Measurements from ENCODE around the gene ACOXL.

The ACOXL gene

GRCh38 chr2:111041398-111042202 is 309.2 kb downstream of the ACOXL start:
- H3K9me3 ChIP-seq (ENCODE audit: control insufficient read depth, insufficient read depth, low read length), result no peaks in the 10 kb centered on the region
- no peaks in the 10 kb centered on the region for H3K79me2 ChIP-seq (ENCODE audit: control insufficient read depth, low read length)
- no peak overlapping the region for H3K27ac ChIP-seq (ENCODE audit: low read depth, low read length)
- no peaks in the 10 kb centered on the region for H3F3A ChIP-seq (ENCODE audit: control insufficient read depth, insufficient read depth)
- no peaks in the 10 kb centered on the region for H3K36me3 ChIP-seq (ENCODE audit: control insufficient read depth, low read length)
- no peak overlapping the region for H3K4me3 ChIP-seq (ENCODE audit: low read length)
- H4K20me1 ChIP-seq (ENCODE audit: control insufficient read depth, insufficient read depth, low read depth, low read length), result no peaks in the 10 kb centered on the region
- H3K27me3 ChIP-seq (ENCODE audit: control insufficient read depth, low read length), result no peaks in the 10 kb centered on the region
- peaks cover 30% of the 10 kb centered on the region for H3K4me1 ChIP-seq (ENCODE audit: control insufficient read depth, low read length)
- TF ChIP-seq CTCF (IDR thresholded peaks at IDR 0.05; ENCODE audit: low read depth, low read length, poor library complexity, severe bottlenecking), result no peak
- TF ChIP-seq EZH2phosphoT487 (IDR thresholded peaks at IDR 0.05; ENCODE audit: borderline replicate concordance, low read length), result no peak
- no peaks in the 10 kb centered on the region for H3K9me2 ChIP-seq (replicated peaks; ENCODE audit: control insufficient read depth, low read length)
- H3K4me2 ChIP-seq (ENCODE audit: low read length), result no peak overlapping the region

GRCh38 chr2:111042261-111042660 is 309.9 kb downstream of the ACOXL start:
- no peaks in the 10 kb centered on the region for H3K27me3 ChIP-seq (ENCODE audit: control insufficient read depth, low read length)
- no peaks in the 10 kb centered on the region for H3K9me3 ChIP-seq (ENCODE audit: control insufficient read depth, insufficient read depth, low read length)
- no peaks in the 10 kb centered on the region for H3K36me3 ChIP-seq (ENCODE audit: control insufficient read depth, low read length)
- H3K27ac ChIP-seq (ENCODE audit: low read depth, low read length), result no peak overlapping the region
- no peak overlapping the region for H3K4me2 ChIP-seq (ENCODE audit: low read length)
- H3K9me2 ChIP-seq (replicated peaks; ENCODE audit: control insufficient read depth, low read length), result no peaks in the 10 kb centered on the region
- H3K79me2 ChIP-seq (ENCODE audit: control insufficient read depth, low read length), result no peaks in the 10 kb centered on the region
- no peak for TF ChIP-seq EZH2phosphoT487 (IDR thresholded peaks at IDR 0.05; ENCODE audit: borderline replicate concordance, low read length)
- TF ChIP-seq CTCF (IDR thresholded peaks at IDR 0.05; ENCODE audit: low read depth, low read length, poor library complexity, severe bottlenecking), result no peak
- H3K4me3 ChIP-seq (ENCODE audit: low read length), result no peak overlapping the region
- H3F3A ChIP-seq (ENCODE audit: control insufficient read depth, insufficient read depth), result no peaks in the 10 kb centered on the region
- no peaks in the 10 kb centered on the region for H4K20me1 ChIP-seq (ENCODE audit: control insufficient read depth, insufficient read depth, low read depth, low read length)
- H3K4me1 ChIP-seq (ENCODE audit: control insufficient read depth, low read length), result peaks cover 23% of the 10 kb centered on the region

- no peak overlapping the region for H3K4me2 ChIP-seq (ENCODE audit: low read length)
- H4K20me1 ChIP-seq (ENCODE audit: control insufficient read depth, insufficient read depth, low read depth, low read length), result no peaks in the 10 kb centered on the region
- H3K36me3 ChIP-seq (ENCODE audit: control insufficient read depth, low read length), result no peaks in the 10 kb centered on the region
- no peak for TF ChIP-seq CTCF (IDR thresholded peaks at IDR 0.05; ENCODE audit: low read depth, low read length, poor library complexity, severe bottlenecking)
- no peak for TF ChIP-seq EZH2phosphoT487 (IDR thresholded peaks at IDR 0.05; ENCODE audit: borderline replicate concordance, low read length)
- no peaks in the 10 kb centered on the region for H3K9me3 ChIP-seq (ENCODE audit: control insufficient read depth, insufficient read depth, low read length)
- H3K4me1 ChIP-seq (ENCODE audit: control insufficient read depth, low read length), result peaks cover 20% of the 10 kb centered on the region
- no peak overlapping the region for H3K4me3 ChIP-seq (ENCODE audit: low read length)
- H3K27me3 ChIP-seq (ENCODE audit: control insufficient read depth, low read length), result no peaks in the 10 kb centered on the region
- no peaks in the 10 kb centered on the region for H3F3A ChIP-seq (ENCODE audit: control insufficient read depth, insufficient read depth)
- H3K79me2 ChIP-seq (ENCODE audit: control insufficient read depth, low read length), result no peaks in the 10 kb centered on the region
- H3K27ac ChIP-seq (ENCODE audit: low read depth, low read length), result no peak overlapping the region
- H3K9me2 ChIP-seq (replicated peaks; ENCODE audit: control insufficient read depth, low read length), result no peaks in the 10 kb centered on the region
These were observed 310.7 kb downstream of the ACOXL start for GRCh38 chr2:111042772-111043771.
